ENCODE data around the gene APH1A. TPM values are rescaled to one million over a fixed set of nuclear protein-coding genes. Genes with fewer than 3 reads are reported as not detected.

The APH1A gene
- total and polyA plus RNA-seq, 2 of the 13 experiments (the other 11 are each of a cell fraction or from before 2014, with no cell fraction given) = 114 to 130 TPM

DNA sequence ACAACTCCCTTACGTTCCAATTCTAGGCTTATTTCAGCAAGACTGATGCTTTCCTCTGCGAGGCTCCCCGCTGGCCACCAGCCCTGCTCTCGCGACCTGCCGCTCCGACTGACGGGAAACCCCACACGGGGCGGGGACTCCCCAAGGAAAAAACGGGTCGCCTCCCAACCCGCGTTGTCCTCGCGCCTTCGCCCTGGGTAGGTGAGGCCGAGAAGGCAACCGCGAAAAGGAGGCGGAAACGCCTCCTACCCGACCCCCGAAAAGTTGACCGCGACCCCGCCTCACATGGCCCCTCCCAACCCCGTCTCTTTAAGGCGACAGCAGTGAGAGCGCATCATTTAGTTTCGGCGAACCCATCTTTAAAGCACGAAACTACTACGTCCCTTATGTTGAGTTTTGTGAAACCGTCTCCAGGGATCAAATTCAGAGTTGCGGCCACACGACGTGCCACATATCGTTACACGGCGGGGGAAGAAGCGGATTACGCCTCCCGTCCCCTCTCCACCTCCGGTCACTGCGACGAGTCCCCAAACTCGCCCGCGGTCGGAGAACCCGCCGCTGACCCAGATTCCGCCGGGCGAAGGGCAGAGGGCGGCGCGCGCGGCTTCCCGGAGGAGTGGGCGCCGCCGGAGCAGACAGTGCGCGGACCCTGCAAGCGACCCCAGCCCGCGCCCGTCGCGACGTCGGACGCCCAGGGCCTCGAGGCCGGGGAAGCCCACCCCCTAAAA is 34.1 kb downstream of the APH1A start (continued):
- TF ChIP-seq, protein P1, sequence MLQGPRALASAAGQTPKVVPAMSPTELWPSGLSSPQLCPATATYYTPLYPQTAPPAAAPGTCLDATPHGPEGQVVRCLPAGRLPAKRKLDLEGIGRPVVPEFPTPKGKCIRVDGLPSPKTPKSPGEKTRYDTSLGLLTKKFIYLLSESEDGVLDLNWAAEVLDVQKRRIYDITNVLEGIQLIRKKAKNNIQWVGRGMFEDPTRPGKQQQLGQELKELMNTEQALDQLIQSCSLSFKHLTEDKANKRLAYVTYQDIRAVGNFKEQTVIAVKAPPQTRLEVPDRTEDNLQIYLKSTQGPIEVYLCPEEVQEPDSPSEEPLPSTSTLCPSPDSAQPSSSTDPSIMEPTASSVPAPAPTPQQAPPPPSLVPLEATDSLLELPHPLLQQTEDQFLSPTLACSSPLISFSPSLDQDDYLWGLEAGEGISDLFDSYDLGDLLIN (CRISPR knock-in tag; IDR thresholded peaks at IDR 0.05; ENCODE audit: borderline replicate concordance) = peak; percentile 73; the same call in 1 of the 2 replicates
- TF ChIP-seq TARDBP (CRISPR knock-in tag; IDR thresholded peaks at IDR 0.05) (peak; percentile 49; the same call in 1 of the 2 replicates), MLXIP (CRISPR knock-in tag; IDR thresholded peaks at IDR 0.05; ENCODE audit: borderline replicate concordance) (no peak), ZNF263 (CRISPR knock-in tag; IDR thresholded peaks at IDR 0.05) (no peak), TEAD2 (CRISPR knock-in tag; IDR thresholded peaks at IDR 0.05) (no peak), E2F1 (CRISPR knock-in tag; IDR thresholded peaks at IDR 0.05) (peak; percentile 39; the same call in 1 of the 2 replicates)
- TF ChIP-seq, protein P2, sequence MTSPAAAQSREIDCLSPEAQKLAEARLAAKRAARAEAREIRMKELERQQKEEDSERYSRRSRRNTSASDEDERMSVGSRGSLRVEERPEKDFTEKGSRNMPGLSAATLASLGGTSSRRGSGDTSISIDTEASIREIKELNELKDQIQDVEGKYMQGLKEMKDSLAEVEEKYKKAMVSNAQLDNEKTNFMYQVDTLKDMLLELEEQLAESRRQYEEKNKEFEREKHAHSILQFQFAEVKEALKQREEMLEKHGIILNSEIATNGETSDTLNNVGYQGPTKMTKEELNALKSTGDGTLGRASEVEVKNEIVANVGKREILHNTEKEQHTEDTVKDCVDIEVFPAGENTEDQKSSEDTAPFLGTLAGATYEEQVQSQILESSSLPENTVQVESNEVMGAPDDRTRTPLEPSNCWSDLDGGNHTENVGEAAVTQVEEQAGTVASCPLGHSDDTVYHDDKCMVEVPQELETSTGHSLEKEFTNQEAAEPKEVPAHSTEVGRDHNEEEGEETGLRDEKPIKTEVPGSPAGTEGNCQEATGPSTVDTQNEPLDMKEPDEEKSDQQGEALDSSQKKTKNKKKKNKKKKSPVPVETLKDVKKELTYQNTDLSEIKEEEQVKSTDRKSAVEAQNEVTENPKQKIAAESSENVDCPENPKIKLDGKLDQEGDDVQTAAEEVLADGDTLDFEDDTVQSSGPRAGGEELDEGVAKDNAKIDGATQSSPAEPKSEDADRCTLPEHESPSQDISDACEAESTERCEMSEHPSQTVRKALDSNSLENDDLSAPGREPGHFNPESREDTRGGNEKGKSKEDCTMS (CRISPR knock-in tag; conservative IDR thresholded peaks at IDR 0.05) = no peak
- TF ChIP-seq, protein P3, sequence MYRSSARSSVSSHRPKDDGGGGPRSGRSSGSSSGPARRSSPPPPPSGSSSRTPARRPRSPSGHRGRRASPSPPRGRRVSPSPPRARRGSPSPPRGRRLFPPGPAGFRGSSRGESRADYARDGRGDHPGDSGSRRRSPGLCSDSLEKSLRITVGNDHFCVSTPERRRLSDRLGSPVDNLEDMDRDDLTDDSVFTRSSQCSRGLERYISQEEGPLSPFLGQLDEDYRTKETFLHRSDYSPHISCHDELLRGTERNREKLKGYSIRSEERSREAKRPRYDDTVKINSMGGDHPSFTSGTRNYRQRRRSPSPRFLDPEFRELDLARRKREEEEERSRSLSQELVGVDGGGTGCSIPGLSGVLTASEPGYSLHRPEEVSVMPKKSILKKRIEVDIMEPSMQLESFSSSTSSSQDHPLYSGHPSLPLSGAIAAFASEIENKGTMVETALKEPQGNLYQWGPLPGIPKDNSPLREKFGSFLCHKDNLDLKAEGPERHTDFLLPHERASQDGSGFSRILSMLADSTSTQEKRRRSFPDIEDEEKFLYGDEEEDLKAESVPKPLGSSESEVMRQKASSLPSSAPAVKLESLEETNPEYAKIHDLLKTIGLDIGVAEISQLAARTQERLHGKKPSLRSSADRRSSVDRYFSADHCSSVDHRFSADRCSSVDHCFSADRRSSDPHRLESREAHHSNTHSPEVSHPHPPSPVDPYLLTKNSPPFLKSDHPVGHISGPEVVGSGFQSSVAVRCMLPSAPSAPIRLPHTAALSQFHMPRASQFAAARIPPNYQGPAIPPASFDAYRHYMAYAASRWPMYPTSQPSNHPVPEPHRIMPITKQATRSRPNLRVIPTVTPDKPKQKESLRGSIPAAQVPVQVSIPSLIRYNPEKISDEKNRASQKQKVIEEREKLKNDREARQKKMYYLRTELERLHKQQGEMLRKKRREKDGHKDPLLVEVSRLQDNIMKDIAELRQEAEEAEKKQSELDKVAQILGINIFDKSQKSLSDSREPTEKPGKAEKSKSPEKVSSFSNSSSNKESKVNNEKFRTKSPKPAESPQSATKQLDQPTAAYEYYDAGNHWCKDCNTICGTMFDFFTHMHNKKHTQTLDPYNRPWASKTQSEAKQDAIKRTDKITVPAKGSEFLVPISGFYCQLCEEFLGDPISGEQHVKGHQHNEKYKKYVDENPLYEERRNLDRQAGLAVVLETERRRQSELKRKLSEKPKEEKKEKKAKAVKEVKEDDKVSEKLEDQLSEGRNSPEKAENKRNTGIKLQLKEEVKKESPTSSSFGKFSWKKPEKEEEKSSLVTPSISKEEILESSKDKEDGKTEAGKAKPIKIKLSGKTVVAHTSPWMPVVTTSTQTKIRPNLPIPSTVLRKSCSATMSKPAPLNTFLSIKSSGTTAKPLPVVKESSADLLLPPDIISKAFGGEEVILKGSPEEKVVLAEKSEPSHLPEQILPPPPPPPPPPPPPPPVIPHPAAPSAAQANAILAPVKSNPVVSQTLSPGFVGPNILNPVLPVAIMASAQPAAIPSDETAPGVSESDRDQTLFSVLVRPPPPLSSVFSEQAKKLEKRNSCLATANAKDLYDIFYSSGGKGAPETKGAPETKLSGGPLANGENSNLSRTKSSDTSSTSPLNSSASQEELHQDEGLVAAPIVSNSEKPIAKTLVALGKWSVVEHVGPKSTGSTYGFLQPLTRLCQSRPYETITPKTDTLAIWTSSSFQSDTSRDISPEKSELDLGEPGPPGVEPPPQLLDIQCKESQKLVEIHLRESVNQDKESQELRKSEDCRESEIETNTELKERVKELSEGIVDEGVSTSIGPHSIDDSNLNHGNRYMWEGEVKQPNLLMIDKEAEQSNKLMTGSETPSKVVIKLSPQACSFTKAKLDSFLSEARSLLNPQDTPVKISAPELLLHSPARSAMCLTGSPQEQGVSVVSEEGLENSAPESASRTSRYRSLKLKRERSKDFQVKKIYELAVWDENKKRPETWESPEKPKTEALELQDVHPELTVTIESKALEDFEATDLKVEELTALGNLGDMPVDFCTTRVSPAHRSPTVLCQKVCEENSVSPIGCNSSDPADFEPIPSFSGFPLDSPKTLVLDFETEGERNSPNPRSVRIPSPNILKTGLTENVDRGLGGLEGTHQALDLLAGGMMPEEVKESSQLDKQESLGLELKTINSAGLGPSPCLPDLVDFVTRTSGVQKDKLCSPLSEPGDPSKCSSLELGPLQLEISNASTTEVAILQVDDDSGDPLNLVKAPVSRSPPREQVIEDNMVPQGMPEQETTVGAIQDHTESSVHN (CRISPR knock-in tag; IDR thresholded peaks at IDR 0.05) = no peak

Data from HepG2 (cell line).